GM12878 (cell line): Measurements from ENCODE around the gene OR1I1. TPM values are rescaled to one million over a fixed set of nuclear protein-coding genes. Genes with fewer than 3 reads are reported as not detected.

Experiments used
- ATAC-seq: fragments of 200-7000 bp; cut with Tn5 transposase; 3 replicates; pipeline ENCODE4 v1.9.1; 2020; ENCODE audit warnings: mild to moderate bottlenecking, moderate library complexity
- BruUV-seq: library from RNA; stranded (reverse); fragments of 400-500 nt; replicated peaks from 2 replicates; lab custom pipeline; 2021; lab: Mats Ljungman, UMichigan
- CTCF ChIA-PET: fragments of 300-600 bp; sonication (Branson Sonifier 250); formaldehyde crosslinking; extraction: SDS; loops from one replicate; lab custom pipeline; 2021; ENCODE audit warnings: inconsistent platforms; lab: Yijun Ruan, JAX
- POLR2A ChIA-PET: fragments of 350-600 bp; formaldehyde crosslinking; extraction: SDS; loops from one replicate; lab custom pipeline; 2021; ENCODE audit warnings: inconsistent platforms; lab: Charles Lee
- RAD21 ChIA-PET: fragments of 300-600 bp; sonication (Branson Sonifier 250); formaldehyde crosslinking; loops from one replicate; lab custom pipeline; 2023; ENCODE audit warnings: antibody characterized with exemption; ENCODE audit not compliant: unreplicated experiment; lab: Charles Lee
- SMC1A ChIA-PET: fragments of 300-600 bp; sonication (Branson Sonifier 250); formaldehyde crosslinking; loops from one replicate; lab custom pipeline; 2023; ENCODE audit not compliant: unreplicated experiment, uncharacterized antibody; lab: Charles Lee
- DNase-seq: peaks from one replicate; pipeline ENCODE4 v3.0.0-alpha.2; 2011; ENCODE audit warnings: low read depth, low spot score
- FAIRE-seq: peaks from 3 replicates; lab custom pipeline; 2011; peaks lifted over from hg19 to GRCh38; lab: Jason Lieb, UNC
- H2AFZ ChIP-seq: 2 replicates; pipeline ENCODE4 v1.6.0; 2011; ENCODE audit warnings: low read depth, low read length, control low read depth; ENCODE audit not compliant: control insufficient read depth
- H3K27ac ChIP-seq: 2 replicates; pipeline ENCODE4 v1.5.1; 2011; ENCODE audit warnings: control low read depth; ENCODE audit not compliant: control insufficient read depth, insufficient read depth
- H3K27me3 ChIP-seq, 2 experiments: replicated peaks in 1 of 2; 2 replicates each; pipeline versions ENCODE4 v1.6.0 to v1.6.1; 2011; ENCODE audit warnings: low read length in 1 of 2; ENCODE audit not compliant: control insufficient read depth in 2 of 2, insufficient read depth in 2 of 2
- H3K36me3 ChIP-seq, 2 experiments: 2 replicates each; pipeline ENCODE4 v1.5.1; 2011; ENCODE audit warnings: low read length in 1 of 2; ENCODE audit not compliant: control insufficient read depth in 2 of 2, insufficient read depth in 2 of 2
- H3K4me1 ChIP-seq: 2 replicates; pipeline ENCODE4 v1.6.1; 2011; ENCODE audit warnings: mild to moderate bottlenecking, low read length, moderate library complexity, mixed read lengths; ENCODE audit not compliant: control insufficient read depth, insufficient read depth
- H3K4me2 ChIP-seq: 2 replicates; pipeline ENCODE4 v1.6.0; 2011; ENCODE audit warnings: control low read depth; ENCODE audit not compliant: control insufficient read depth, insufficient read depth
- H3K4me3 ChIP-seq: fragments of 200-600 bp; sonication (generic); 2 replicates; pipeline ENCODE4 v1.5.1; 2016
- H3K79me2 ChIP-seq: 2 replicates; pipeline ENCODE4 v1.6.0; 2011; ENCODE audit warnings: low read length; ENCODE audit not compliant: control insufficient read depth, insufficient read depth
- H3K9ac ChIP-seq: 2 replicates; pipeline ENCODE4 v1.8.0; 2011; ENCODE audit warnings: low read length, control low read depth, mixed read lengths; ENCODE audit not compliant: control insufficient read depth, insufficient read depth
- H3K9me3 ChIP-seq: replicated peaks from 3 replicates; pipeline ENCODE4 v1.5.1; 2011; ENCODE audit warnings: mild to moderate bottlenecking, low read length; ENCODE audit not compliant: control insufficient read depth, insufficient read depth
- H4K20me1 ChIP-seq: 2 replicates; pipeline ENCODE4 v1.6.0; 2011; ENCODE audit not compliant: control insufficient read depth, insufficient read depth
- EP300 ChIP-seq, 2 experiments: fragments of 150-350 bp in 1 of 2; IDR thresholded peaks; 2 replicates each; pipeline ENCODE4 v1.6.1; 2011 to 2012; ENCODE audit warnings: low read depth in 2 of 2, low read length in 2 of 2, borderline replicate concordance in 1 of 2, improper control_type of control experiment in 1 of 2, inconsistent platforms in 1 of 2; ENCODE audit not compliant: control insufficient read depth in 1 of 2
- MEF2B ChIP-seq: fragments of 450-650 bp; IDR thresholded peaks from 2 replicates; pipeline ENCODE4 v1.6.1; 2018; ENCODE audit warnings: mild to moderate bottlenecking, moderate library complexity; ENCODE audit not compliant: partially characterized antibody, poor library complexity, severe bottlenecking
- RELA ChIP-seq: fragments of 450-650 bp; IDR thresholded peaks from 2 replicates; pipeline ENCODE4 v1.8.0; 2014; ENCODE audit warnings: borderline replicate concordance; ENCODE audit not compliant: partially characterized antibody
- SMC3 ChIP-seq: IDR thresholded peaks from 2 replicates; pipeline ENCODE4 v1.6.1; 2011; ENCODE audit warnings: low read length, improper control_type of control experiment, borderline replicate concordance
- STAT1 ChIP-seq: fragments of 450-650 bp; conservative IDR thresholded peaks from 2 replicates; pipeline ENCODE4 v1.6.1; 2014; ENCODE audit warnings: antibody characterized with exemption, mild to moderate bottlenecking
- YBX1 ChIP-seq: fragments of 450-650 bp; IDR thresholded peaks from 2 replicates; pipeline ENCODE4 v1.6.1; 2016; ENCODE audit warnings: antibody characterized with exemption
- whole genome bisulfite sequencing: methylation state at CpG from one replicate; pipeline ENCODE4 v1.1.6; 2016; ENCODE audit warnings: low lambda C conversion rate; ENCODE audit not compliant: insufficient replicate concordance, insufficient coverage; ENCODE audit errors: missing lambda C conversion rate; 5-methylcytosine and 5-hydroxymethylcytosine counted together
- in situ Hi-C: fragments of 300-500 bp; cut with MboI; formaldehyde crosslinking; loops from 9 replicates; pipeline ENCODE4 v1.14.3; 2018; ENCODE audit warnings: mixed read lengths
- intact Hi-C: fragments of 100-400 bp; cut with micrococcal nuclease; formaldehyde crosslinking; loops from one replicate; pipeline ENCODE4 v1.14.2; 2022; ENCODE audit not compliant: unreplicated experiment
- polyA plus RNA-seq, 11 experiments: library from polyadenylated mRNA; depleted of rRNA in 4 of 11; unstranded in 6 of 11; stranded (reverse) in 5 of 11; fragments of >200 nt; fragmentation: Nextera tagmentation in 4 of 11; fragmentation: Illumina TruSeq in 1 of 11; extraction: Ambion mirVana in 4 of 11; extraction: Trizol in 1 of 11; gene quantifications; 1 replicate in 1 of 11; 2 replicates in 10 of 11; pipeline versions ENCODE4 v1.2.1 to v1.2.3, GENCODE V29; 2011 to 2016; ENCODE audit warnings: inconsistent platforms in 2 of 11, missing spikeins in 2 of 11, low read depth in 1 of 11
- total RNA-seq, 4 experiments: library from RNA; depleted of rRNA in 3 of 4; stranded (reverse); fragments of >200 nt in 3 of 4; fragmentation: Illumina TruSeq in 1 of 4; extraction: Trizol in 1 of 4; gene quantifications; 2 replicates each; pipeline versions ENCODE4 v1.2.1 to v1.2.3, GENCODE V29; 2013 to 2021
- TF ChIP-seq, protein P1 (sequence below): fragments of 150-350 bp; IDR thresholded peaks from 2 replicates; pipeline ENCODE4 v1.6.1; 2014; ENCODE audit warnings: mild to moderate bottlenecking, low read depth, low read length
- TF ChIP-seq, protein P2 (sequence below): fragments of 450-650 bp; IDR thresholded peaks from 2 replicates; pipeline ENCODE4 v1.6.1; 2016; ENCODE audit warnings: mild to moderate bottlenecking
- TF ChIP-seq, protein P3 (sequence below): fragments of 450-650 bp; IDR thresholded peaks from 2 replicates; pipeline ENCODE4 v1.6.1; 2018; ENCODE audit warnings: mild to moderate bottlenecking, low read depth, moderate library complexity; ENCODE audit not compliant: partially characterized antibody

OR1I1 gene
- total and polyA plus RNA-seq, 10 of the 15 experiments (the other 5 are each of a cell fraction or from before 2014, with no cell fraction given): not detected

DNA sequence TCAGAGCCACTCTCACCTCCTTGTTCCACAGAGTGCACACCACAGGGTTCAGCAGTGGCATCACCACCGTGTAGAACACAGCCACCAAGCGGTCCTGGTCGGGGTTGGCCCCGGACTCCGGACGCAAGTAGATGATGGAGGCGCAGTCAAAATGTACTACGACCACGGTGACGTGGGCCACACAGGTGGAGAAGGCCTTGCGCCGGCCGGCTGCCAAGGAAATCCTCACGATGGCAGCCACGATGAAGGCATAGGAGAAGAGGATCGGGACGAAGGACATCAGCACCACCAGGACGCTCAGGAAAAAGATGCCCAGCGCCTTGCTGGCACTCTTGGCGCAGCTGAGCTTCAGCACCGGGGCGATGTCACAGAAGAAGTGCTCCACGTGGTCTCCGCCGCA, 59.1 kb downstream of the OR1I1 start:
- BruUV-seq: no TSS peak
- ATAC-seq (no peak), DNase-seq (no peak), FAIRE-seq (no peak)
- Histone ChIP-seq H3K4me2 (no peak overlapping the region), H4K20me1 (no peaks in the 10 kb centered on the region), H3K4me3 (no peak overlapping the region), H3K27ac (no peak overlapping the region), H3K9me3 (peaks cover 2% of the 10 kb centered on the region; the same call in 2 of the 3 replicates), H3K9ac (no peak overlapping the region), H3K4me1 (no peaks in the 10 kb centered on the region), H3K79me2 (no peaks in the 10 kb centered on the region), H3K36me3 (no peaks in the 10 kb centered on the region), H2AFZ (no peak overlapping the region), H3K27me3 (no peaks in the 10 kb centered on the region)
- RAD21 ChIA-PET: no interaction called here
- intact Hi-C loops (no loop called here), in situ Hi-C loops (no loop called here)
- 72% methylated on average over 19 of the region's 25 CpGs for WGBS
- POLR2A ChIA-PET: no interaction called here
- no peak for TF ChIP-seq RELA
- no peak for TF ChIP-seq SMC3
- TF ChIP-seq EP300 (IDR thresholded peaks at IDR 0.05; ENCODE audit: borderline replicate concordance in 1 of 2, control insufficient read depth in 1 of 2, low read depth in 2 of 2, low read length in 2 of 2): no peak
- TF ChIP-seq MEF2B: no peak
- TF ChIP-seq, protein P1, sequence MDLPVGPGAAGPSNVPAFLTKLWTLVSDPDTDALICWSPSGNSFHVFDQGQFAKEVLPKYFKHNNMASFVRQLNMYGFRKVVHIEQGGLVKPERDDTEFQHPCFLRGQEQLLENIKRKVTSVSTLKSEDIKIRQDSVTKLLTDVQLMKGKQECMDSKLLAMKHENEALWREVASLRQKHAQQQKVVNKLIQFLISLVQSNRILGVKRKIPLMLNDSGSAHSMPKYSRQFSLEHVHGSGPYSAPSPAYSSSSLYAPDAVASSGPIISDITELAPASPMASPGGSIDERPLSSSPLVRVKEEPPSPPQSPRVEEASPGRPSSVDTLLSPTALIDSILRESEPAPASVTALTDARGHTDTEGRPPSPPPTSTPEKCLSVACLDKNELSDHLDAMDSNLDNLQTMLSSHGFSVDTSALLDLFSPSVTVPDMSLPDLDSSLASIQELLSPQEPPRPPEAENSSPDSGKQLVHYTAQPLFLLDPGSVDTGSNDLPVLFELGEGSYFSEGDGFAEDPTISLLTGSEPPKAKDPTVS: no peak
- TF ChIP-seq, protein P2, sequence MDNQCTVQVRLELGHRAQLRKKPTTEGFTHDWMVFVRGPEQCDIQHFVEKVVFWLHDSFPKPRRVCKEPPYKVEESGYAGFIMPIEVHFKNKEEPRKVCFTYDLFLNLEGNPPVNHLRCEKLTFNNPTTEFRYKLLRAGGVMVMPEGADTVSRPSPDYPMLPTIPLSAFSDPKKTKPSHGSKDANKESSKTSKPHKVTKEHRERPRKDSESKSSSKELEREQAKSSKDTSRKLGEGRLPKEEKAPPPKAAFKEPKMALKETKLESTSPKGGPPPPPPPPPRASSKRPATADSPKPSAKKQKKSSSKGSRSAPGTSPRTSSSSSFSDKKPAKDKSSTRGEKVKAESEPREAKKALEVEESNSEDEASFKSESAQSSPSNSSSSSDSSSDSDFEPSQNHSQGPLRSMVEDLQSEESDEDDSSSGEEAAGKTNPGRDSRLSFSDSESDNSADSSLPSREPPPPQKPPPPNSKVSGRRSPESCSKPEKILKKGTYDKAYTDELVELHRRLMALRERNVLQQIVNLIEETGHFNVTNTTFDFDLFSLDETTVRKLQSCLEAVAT: no peak
- no peak for TF ChIP-seq STAT1
- TF ChIP-seq, protein P3, sequence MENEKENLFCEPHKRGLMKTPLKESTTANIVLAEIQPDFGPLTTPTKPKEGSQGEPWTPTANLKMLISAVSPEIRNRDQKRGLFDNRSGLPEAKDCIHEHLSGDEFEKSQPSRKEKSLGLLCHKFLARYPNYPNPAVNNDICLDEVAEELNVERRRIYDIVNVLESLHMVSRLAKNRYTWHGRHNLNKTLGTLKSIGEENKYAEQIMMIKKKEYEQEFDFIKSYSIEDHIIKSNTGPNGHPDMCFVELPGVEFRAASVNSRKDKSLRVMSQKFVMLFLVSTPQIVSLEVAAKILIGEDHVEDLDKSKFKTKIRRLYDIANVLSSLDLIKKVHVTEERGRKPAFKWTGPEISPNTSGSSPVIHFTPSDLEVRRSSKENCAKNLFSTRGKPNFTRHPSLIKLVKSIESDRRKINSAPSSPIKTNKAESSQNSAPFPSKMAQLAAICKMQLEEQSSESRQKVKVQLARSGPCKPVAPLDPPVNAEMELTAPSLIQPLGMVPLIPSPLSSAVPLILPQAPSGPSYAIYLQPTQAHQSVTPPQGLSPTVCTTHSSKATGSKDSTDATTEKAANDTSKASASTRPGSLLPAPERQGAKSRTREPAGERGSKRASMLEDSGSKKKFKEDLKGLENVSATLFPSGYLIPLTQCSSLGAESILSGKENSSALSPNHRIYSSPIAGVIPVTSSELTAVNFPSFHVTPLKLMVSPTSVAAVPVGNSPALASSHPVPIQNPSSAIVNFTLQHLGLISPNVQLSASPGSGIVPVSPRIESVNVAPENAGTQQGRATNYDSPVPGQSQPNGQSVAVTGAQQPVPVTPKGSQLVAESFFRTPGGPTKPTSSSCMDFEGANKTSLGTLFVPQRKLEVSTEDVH: no peak
- TF ChIP-seq YBX1: no peak
- SMC1A ChIA-PET: no interaction called here
- CTCF ChIA-PET: no interaction called here
